Cerebellar cortex (tissue), 1 donor: ENCODE data around the gene PAQR5.

Source experiments
- DNase-seq: peaks from one replicate; pipeline ENCODE4 v3.0.0-alpha.2; 2015; ENCODE audit warnings: low spot score

PAQR5 gene

DNA sequence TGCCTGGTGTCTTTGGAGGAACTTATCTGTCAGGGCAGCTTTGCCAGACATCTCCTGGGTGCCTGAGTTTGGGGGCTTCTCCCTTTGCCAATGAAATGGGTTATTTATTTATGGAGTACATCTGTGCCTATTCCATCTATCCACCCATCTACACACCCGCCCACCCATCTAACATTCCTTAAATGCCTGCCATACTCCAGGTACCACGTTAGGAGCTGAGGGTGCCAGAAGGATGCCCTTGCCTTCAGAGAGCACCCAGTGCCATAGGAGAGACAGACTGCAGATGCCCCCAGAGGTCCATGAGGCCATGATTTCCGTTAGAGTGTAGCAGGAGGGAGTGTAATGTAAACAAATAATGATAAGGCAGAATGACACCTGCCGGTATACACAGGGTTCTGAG, 93.6 kb downstream of the PAQR5 start:
- DNase-seq, result no peak

DNA sequence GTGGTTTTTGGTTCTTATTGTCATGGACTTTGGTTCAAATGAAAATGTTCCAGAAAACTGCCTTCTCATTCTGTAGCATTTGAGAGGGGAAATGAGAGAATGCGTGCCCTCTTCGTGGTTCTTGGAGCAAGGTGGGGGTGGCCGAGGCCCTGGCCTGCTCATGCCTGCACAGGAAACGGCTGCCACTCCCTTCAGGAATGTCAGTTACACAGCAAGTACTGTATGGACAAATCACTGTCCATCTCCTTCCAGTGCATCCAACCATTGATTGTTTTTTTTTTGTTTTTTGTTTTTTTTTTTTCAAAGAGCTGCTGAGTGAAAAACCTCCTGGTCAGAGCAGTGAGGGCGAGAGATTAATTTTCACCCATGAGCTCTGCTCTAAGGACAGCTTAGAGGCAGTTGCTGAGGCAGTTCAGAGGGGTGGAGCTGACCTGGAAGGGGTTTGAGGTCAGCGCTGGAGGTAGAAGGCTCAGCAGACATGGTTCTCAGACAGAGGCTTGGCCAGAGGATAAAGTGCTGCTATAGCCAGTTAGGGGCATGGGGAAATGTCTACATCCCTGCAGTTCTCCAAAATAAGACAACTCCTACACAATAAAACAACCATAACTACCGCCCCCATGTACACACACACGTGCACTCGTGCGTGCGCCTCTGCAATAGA, 95.2 kb downstream of the PAQR5 start:
- no peak for DNase-seq

DNA sequence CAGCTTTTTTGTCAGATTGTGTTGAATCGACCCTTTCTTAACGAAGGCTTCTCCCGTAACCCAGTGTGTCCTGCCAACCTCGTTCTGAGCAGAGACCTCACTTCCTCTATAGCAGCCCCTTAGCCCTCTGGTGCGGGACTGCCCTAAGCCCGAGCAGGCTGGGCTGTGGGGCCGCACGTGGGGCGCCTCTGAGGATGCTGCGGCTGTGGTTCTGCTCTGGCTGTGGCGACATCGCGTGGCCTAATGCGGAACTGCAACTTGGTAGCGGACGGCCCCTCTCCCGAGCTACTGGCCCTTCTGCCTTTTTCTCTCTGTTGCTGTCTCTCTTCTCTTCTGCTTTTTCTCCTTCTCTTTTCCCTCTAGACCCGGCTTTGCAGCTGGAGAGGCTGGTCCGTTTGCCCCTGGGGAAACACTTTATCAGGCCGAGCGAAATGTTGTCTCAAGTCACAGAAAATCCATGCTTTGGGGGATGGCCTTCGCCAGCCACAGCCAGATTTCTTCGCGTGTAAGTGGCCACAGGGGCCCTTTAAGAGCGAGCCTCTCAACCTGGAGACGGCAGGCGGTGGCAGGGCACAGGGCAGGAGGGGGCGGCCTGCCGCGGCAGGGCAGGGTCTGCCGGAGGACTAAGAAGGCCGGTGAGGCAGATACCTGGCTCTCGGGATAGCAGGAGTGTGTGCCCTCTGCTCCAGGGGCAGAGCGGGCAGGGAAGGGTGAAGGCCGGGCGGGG, 96.0 kb downstream of the PAQR5 start:
- DNase-seq, result peak; percentile 81

DNA sequence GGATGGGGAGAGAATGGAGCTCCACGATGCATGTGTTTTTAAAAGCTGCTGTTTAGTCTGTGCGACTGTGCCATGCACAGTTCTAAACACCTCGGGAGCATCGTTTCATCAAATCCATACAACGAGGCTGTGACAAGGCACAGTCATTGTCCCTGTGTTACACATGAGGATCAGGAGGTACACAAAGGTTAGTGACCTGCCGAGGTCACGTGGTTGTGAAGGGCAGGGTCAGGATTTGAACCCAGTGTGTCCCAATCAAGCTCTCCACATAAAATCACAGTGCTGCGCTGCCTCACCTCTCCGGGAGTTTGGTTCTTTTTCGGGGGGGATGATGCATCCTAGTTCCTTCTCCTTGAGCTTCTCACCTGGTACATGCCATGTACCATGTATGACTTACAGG, 96.7 kb downstream of the PAQR5 start:
- no peak for DNase-seq

DNA sequence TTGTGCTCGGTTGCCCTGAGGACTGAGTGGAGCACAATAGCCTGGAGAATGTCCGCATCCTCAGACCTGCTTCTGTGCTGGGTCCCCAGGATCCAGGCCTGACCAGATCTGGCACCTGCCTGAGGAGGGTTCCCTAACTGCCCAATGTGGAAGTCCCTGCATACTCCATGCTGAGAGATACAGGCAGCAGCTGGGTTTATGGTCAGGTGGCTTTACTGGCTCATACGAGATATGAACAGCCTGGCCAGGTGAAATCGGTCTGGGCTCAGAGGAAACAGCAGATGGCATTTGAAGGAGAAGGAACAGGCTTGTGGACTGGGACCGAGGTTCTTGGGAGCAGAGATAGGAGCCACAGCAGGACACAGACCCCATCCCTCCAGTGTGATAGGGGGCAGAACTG, 97.3 kb downstream of the PAQR5 start:
- DNase-seq, result peak; percentile 94

DNA sequence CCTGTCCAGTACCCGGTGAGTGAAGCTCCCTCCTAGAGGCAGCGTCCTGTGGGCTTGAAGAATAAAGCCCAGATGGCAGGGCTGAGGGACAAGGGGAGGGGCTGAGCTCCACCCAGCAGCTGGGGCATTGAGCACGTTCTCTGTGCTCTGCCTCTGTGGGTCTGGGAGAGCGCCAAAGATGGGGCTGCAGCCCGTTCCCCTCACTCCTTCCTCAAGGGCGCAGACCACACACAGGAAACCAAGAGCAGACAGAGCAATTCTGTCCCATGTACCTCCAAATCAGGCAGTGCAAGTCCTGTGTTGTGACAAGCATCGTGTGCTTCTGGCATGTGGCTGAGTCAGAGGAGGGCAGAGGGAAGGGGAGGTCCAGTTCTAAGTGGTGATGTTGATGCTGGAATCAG, 99.8 kb downstream of the PAQR5 start:
- DNase-seq, result no peak

DNA sequence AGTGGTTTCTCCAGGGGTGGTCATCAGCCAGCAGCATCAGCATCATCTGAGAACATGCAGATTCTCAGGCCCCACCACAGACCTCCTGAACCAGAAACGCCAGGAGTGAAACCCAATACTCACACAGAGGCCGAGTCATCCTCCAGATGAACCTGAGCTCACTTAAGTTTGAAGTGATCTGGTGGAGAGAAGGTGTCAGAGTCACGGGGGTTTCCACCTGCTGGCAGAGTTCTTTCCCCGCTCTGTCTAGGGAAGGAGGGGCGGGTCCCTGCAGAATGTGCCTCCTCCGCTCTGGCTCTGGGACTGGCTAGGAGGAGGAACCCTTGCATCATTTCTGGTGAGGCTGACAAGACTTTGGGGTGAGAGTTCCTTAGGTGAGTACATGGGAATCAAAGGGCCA, 102.1 kb downstream of the PAQR5 start:
- DNase-seq, result no peak

DNA sequence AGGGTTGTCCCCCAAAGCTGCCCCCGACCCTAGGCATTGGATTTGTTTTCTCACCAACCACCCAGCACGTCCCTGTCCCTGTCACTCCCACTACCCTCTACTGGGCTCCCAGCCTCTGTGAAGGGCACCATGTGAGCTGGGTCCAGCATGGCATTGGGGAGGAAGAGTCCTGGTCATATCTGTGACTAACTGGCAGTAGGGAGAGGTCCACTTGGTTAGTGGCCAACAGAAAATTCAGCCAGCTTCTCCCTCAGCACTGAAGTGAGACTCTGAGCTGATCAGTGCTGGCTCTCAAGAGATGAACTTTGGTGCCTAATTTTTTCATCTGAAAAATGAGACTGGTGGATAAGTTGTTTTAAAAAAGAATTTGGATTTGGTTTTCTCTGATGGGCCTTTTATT, 104.1 kb downstream of the PAQR5 start:
- no peak for DNase-seq

DNA sequence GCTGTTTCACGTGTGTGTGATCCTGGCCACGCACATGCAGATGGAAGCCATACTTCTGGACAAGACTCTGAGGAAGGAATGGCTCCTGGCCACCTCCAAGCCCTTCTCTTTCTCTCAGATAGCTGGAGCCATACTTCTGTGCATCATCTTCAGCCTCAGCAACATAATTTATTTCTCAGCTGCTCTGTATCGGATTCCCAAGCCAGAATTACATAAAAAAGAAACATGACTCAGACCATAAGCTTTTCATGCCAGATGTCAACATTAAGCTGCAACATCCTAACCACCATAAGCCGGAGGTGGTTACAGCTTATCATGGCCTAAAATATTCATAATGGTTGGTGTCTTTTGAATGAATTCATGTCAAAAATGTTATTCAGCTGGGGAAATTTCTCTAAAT, 104.9 kb downstream of the PAQR5 start:
- no peak for DNase-seq

DNA sequence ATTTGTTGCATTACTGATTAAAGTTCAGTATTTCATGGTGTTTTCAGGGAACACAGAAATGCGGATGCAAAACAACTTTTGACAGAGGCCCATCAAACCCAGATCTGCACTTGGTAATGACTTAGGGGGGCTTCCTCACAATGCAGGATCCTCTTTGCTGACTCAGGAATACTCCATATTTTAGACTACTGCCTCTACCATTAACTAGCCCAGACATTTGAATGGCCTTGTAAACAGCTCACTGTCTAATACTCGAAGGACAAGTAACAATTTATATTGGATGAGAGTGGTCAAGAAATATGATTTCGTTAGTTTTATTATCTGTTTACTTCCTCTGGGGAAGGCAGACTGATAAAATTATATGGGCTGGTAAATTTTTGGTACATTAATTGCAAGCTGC, 106.4 kb downstream of the PAQR5 start:
- no peak for DNase-seq

DNA sequence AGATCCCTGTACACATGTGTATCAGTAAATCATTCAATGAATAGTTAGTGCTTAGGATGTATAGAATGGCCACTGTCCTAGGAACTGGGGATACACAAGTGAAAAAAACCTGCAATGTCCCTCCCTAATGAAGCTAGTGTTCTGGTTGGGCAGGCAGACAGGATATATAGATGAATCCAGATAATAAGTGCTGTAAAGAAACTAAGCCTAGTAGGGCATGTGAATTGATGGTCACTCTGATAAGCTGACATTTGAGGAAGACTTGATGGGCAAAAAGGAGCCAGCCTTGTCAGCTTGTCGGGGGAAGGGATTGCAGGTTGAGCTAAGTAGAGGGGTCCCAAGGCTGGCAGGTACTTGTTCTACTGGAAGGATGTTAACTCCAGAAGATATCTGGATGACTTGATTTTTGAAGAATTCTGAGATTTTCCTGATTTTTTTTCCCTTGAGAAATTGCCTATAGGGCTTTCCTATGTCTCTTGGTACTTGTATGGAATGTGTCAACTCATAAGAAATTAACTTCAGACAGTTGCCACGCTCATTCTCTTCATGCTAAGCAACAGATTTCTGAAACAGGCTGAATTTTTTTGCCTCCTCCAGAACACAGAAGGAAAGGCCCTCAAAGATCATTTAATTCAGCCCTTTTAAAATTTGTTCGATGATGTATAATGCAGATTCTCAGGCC, 109.1 kb downstream of the PAQR5 start:
- DNase-seq, result no peak

DNA sequence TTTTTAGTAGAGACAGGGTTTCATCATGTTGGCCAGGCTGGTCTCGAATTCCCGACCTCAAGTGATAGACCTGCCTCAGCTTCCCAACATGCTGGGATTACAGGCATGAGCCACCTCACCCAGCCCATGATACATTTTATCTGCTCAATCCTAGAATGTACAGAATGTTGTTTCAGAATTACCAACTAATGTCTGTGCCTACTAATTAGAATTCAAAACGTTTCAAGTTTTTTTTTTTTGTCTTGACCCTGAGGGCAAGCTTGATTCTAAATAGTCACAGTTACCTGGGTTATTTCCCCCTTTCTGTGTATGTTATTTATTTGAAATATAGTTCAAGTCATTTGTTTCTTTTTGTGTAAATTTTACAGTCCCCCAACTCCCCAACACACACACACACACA, 110.1 kb downstream of the PAQR5 start:
- DNase-seq, result no peak

DNA sequence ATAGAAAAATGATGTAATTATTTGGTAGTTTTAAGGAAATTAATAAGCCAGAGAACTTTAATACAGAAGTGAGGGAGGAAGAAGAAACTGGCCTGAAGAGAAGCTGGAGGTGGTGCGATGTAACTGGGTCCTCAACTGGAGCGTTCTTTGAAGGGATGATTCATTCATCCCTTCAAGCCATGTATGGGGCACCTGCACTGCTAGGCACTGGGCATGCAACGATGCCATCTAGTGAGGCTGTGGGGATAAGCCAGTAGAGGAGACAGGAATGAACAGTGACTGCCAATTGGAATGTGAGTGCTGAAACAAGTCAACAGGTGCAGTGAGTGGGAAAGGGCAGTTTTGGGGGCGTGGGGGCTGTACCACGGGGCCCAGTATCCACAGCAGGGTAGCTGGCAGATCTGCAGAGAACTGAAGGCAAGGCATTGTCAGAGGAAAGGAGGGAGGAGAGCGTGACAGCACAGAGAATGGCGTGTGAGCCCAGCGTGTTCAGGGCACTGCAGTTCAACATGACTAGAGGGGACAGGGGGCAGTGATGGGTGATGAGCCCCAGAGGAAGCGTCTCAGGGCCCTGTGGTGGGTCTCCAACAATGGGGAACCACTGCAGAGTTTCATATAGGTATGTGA, 111.6 kb downstream of the PAQR5 start:
- peak; percentile 70 for DNase-seq

DNA sequence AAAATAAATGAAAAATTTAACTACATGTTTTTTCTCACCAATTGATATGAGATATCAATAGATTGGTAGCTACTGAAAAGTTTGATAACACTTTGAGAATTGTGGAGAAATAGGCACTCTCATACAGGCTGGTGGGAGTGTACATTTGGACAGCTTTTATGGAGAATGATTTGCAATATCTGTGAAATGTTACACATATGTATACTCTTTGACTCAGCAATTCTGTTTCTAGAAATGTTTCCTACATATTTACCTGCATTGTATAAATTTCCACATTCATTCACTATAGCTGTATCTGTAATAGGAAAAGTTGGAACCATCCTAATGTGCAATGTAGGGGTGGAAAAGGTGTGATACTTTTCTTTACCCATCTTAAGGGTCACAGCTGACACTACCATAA, 113.6 kb downstream of the PAQR5 start:
- DNase-seq, result no peak

DNA sequence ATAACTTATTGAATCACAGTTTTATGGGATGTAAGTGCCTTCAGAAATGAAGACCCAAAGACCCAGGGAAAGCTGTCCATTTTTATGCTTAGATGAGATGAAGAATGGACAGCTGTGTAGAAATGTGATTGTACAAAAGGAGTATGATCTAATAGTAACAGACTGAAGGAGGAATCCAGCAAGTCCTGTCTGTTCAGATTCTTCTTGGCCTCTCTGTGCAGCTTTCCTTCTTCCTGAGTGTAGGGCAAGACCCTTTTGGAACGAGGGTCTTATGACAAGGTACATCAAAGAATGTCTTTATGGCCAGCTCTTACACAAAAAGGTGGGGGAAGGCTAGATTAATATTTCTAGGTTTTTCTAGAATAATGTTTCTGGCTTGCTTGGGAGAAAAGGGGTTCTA, 114.0 kb downstream of the PAQR5 start:
- DNase-seq, result no peak

DNA sequence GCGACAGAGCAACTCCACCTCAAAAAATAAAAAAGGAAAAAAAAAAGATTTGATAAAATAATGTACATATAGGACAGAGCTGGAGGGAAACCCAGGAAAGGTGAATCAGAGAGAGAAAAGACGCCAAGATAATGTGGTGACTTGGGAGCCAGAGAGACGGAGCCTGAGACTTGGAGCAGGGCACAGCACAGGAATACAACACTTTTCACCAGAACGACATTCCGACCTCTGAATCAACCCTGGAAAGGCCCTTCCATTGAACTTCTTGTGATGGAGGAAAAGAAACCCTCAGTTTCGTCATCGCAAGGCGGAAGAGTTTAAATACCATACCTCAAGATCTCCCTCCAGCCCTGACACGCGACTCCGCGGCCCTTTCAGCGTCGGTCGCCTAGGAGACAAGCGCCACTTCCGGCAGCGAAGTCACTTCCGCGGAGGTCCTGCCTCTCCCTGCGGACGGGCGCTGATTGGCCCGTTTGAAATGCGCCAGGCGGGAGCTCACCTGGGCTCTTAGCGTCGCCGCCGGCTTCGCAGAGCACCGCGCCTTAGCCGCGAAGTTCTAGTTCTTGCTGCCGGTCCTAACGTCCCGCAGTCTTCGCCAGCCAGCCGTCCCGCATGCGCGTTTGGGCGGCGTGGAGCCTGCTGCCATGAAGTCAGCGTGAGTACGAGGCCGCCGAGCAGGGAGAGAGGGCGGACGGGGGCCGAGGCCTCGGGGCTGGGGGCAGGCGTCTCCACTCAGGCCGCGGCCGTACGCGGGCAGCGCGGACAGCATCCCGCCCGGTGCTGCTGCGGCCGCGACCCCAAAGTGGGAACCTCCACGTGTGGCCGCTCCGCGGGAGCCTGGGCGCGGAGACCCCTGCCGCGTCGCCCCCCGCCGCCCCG, 115.3 kb downstream of the PAQR5 start, which contains the start of gene KIF23:
TSS of gene KIF23 (plus strand) at position 528 of the 879 bp plus-strand sequence. CDS start at position 645, 117 bp downstream.
- DNase-seq, result peak; percentile 95

DNA sequence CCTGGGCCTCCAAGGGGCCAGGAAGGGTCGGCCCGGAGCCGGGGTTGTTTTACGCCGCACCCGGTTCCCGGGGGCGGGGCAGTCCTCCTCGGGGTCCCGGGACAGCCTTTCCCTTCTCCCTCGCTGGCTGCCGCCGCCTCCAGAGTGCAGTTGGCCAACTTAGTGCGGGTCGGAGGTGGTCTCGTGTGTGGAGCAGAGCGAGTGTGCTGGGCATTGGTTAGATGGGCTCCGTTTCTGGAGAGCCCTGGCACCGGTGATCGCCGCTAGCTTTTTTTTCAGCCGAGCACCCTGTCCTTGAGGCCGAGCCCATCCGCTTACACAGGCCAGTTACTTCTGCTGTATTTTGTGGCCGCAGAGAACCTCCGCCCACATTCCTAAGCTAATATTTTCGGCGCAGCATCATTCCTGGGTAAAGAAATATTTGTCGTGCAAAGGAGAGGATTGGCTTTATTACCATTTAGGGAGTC, 116.0 kb downstream of the PAQR5 start:
- peak; percentile 19 for DNase-seq

DNA sequence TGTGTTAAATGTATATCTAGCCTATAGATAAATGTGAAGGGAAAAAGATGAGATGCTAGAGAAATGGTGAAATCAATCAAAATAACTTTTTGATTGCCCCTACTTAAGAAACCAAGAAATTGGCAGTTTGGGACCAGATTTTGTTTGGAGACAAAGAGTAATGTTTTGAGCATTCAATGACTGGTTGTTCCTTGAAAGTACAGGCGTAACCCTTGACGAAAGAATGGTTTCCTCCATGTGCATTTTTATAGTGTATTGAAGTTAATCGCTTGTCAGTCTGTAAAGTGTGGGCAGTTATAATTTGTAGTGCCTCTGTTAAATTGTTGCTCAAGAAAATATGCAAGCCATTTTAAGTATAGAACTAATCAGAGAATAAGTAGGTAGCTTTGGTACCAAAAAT, 116.7 kb downstream of the PAQR5 start:
- DNase-seq, result no peak

DNA sequence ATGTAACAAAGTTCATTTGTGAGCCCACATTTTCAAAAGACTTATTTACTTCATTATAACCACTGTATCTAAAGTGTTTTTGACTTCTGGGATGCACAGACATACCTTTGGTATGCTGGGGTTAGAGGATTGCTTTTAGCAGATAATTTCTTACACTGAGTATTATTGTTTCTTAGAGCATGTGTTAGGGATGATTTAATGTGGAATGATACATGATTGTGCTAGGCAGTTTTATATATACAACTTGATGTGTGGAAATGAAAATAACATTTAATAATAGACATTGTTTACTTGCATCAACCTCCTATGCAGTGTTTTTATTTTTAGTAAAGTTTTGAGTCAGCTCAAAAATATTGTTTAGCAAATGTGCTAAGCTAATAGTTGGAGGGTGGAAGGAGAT, 118.9 kb downstream of the PAQR5 start:
- DNase-seq, result no peak

DNA sequence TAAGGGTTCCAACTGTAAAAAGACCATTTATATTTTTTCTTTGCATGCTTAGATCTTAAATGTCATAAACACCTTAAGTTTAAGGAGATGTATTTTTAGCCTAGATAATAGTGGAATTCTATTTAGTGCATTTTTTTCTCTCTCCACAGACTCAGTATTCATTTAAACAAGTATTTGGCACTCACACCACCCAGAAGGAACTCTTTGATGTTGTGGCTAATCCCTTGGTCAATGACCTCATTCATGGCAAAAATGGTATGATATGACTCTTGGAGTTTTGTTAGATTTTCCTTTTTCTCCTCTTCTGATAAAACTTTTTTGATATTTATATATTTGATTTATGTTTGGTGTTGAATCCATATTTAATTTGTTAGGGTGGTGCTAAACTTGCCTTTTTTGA, 122.8 kb downstream of the PAQR5 start:
- no peak for DNase-seq

DNA sequence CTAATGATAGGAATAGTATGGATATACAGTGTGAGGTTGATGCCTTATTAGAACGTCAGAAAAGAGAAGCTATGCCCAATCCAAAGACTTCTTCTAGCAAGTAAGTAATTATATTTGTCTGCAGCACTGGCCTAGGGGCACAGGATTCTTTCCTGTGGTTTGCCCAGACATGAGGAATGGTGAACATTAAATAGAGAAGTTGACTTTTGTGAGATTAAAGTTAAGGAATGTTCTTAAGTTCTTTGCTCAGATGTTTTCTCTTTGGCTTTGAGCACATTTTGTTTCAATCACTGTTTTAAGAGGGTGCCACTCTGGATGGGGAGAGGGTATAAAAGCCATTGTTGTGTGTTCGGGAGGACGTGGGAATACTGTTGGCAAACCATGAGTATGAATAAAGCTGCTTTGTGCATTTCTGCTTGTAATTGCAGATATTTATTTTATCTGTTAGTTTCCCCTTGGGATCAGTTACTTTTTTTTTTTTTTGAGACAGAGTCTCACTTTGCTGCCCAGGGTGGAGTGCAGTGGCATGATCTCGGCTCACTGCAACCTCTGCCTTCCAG, 123.7 kb downstream of the PAQR5 start:
- DNase-seq, result no peak
